ENCODE data around the gene CTDP1.

The CTDP1 gene

DNA sequence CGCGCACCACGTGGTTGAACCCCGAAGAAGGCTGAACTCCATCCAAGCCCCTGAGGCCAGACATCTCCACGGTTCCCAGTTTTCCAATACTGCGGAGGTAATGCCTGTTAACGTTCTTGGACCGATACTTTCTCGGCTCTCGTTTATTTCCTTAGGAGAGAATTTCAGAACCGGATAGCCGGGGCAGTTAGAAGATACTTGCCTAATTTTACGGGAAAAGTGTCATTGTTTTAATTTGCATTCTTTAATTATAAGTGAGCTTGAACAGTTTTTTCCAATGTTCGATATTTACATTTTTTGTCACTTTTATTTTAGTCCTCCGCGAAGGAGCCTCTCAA lies 107.9 kb downstream of the CTDP1 start:
- DNase-seq: no peak

DNA sequence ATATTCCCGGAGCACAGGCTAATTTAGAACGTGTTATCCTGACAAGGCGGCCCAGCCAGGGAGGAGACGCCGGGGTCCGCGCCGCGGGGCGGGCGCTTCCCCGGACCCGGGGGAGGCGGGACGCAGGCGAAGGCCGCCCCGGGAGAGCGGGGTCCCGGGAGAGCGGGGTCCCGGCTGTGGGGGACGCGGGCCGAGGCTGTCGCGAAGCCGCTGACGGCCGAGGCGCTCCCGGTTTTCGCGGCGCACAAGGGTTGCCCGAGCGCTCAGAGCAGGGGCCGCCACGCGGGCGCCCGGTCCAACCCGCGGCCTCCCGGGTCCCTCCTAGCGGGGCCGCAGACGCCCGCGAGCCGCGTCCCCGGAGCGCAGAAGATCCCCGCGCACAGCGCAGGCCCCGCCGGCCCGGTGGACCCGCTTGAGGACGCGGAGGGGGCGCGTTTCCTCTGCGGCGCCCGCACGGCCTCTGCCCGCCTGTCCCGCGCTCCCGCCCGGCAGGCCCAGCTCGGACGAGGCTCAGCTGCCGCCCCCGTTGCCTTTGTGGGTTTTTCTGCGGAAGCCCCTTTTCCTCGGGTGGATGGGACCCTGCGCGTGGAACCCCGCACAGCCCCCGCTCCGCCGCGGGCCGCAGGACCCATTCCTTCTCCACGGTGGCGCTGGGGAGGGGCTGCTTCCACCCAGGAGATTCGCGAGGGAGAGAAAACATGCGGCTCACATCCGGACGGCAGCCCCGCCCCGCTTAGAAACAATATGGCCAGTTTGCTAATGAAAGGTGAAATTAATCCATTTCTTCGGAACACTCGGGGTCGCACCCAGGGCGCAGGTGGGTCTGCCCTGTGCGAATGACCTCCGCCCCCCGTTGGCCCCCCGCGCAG lies 108.5 kb downstream of the CTDP1 start:
- DNase-seq: no peak

DNA sequence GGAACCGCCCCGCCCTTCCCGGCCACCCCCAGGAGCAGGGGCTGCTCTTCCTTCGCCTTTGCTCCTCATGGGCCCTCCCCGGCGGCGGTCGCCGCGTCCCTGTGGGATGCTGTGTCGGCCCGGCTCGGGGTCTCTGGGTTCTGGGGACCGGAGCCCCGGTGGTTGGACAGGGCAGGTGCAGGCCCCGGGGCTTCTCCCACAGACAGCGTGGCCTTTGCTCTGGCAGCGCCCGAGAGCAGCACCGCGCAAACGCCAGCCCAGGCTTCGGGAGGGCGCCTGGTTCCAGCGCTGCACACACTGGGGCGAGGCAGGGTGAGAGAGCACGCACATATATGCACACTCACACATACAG lies 109.1 kb downstream of the CTDP1 start:
- no peak for DNase-seq

DNA sequence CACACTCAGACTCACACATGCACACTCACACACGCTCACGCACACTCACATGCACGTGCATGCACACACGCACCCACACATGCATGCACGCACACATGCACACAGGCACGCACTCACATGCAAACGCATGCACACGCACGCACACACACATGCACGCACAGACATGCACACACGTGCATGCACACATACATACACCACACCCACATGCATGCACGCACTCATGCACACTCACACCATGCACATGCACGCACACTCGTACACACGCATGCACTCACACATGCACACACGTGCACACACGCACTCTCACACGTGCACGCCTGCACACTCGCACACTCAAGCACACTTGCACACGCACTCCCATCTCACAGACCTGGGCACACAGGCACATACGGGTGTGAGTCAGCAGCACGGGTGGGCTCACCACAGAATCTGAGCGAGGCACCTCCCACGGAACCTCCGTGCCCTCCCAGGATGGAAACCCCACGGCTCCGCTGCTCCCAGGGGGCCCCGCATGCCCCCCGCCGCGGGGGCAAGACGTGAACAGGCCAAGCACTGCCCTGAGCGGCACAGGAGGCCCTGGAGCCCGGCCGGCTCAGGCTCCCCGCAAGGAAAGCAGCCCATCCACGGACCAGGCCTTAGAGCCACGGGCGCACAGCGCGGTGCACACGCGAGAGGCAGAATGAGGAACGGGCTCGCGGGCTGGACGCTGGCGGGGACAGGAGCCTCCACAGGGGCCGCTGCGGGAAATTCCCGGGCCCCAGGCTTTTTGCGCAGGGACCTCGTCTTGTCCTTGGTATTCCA lies 109.7 kb downstream of the CTDP1 start:
- no peak for DNase-seq

DNA sequence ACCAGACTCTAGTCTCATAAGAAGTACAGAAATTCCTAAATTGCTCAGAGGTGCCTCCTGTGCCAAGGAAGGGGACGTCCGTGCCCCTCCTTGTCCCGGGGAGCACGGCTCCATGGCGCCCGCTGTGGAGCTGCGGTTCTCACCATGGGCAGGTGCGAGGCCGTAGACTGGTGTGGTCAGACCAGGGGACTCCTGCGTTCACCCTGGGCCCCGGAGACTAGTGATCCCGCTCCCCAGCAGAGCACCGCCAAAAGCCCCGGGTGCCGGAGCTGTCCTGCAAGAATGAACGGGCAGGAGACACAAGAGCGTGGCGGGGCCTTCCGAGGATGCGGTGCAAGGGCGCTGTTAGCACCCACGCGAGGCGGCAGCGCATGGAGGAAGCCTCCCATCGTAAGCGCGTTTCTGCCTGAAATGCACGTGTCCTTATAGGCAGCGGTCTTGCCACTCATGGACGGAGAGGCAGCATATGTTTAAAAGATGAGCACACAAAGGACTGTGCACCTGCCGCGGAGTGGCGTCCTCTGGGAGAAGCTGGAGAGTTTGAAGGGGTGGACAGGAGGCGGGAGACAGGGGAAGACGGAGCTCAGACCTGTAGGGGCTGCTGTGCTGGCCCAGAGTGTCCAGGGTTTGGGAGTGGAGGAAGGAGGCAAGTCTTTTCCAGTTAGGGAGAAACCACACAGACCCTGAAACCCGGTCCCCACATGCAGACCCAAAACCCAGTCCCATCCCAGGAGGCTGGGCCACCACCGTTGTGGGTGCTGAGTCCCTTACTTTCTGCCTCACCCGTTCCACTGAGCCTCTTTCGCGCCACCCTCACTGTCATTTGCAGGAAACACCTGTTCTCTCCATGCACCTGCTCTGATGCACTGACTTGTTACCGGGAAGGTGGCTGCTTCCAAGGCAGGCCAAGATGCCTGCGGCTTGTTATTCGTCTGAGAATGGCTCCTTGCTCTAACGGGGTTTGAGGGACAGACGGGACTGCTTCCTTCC lies 110.6 kb downstream of the CTDP1 start:
- DNase-seq: no peak

DNA sequence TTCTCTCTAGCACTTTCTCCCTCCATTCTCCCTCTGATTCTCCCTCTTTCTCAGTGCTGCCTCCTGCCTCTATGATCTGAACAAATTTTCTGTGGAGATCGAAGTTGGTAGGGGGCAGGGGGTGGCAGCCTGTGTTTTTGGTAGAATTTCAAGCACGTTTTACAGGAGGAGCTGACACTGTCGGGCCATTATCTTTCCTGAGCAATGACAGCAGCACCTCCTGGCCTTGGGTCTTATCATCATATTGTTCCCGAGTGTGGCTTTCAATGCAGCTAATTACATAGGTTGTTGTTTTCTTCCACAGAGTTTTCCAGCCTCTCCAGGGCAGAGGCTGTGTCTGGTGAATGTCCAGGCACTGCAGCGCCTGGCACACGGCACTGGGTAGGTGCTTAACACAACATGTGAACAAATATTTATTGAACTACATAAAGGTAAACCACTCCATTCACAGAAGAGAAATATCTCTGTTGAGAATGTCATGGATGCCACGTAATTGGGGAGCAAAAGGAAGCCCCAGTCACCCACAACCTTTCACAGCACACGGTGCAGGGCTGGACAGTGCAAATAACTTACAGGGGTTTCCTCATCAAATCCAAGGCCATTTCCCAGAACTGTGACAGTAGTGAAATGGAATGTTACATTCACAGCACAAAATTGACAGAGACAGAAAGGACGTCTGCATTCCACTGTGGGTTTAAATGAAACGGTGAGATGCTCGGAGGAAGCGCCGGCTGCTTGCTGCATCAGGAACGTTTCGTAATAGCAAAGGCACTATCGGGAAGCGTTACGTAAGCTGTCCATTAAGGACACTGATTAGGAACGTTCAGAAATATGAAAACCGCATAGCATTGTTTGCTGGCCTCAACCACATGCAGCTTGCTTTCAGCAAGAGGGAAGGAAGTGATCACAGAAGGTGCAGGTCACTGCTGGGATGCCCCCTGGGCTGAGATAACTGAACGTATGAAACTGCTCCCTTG lies 111.7 kb downstream of the CTDP1 start:
- no peak for DNase-seq

DNA sequence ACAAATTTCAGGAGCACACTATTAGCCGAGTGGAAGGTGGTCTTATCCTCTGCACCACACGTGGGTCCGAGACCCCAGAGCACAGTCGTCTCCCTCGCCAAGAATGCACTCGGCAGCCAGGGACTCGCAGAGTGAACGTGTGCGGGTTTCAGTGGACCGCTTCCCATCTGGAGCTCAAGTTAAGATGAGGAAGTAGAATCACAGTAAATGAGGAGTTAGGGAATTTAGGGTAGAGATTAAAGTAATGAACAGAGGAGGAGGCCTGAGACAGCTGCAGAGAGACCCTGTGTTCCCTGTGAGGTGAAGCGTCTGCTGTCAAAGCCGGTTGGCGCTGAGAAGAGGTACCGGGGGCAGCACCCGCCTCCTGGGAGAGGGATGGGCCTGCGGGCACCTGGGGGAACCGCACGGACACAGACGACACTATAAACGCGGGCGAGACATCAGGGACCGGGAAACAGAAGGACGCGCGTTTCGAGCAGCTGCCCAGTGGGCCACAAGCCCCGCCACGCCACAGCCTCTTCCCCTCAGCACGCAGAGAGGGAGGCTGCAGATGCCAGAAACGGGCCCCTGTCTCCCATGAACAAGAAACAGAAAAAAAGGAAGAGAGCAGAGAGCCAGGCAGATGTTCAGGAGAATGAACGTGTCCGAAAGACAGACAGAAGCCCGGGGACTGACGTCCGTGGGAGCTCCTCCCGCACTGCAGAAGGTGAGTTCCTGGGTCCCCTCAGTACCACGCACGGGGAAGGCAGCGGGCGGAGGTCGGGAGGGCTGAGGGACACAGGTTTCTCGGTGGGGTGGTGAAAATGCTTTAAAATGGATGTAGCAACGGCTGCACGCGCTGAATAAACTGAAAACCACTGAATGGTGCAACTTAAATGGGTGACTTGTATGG lies 112.7 kb downstream of the CTDP1 start:
- no peak for DNase-seq

DNA sequence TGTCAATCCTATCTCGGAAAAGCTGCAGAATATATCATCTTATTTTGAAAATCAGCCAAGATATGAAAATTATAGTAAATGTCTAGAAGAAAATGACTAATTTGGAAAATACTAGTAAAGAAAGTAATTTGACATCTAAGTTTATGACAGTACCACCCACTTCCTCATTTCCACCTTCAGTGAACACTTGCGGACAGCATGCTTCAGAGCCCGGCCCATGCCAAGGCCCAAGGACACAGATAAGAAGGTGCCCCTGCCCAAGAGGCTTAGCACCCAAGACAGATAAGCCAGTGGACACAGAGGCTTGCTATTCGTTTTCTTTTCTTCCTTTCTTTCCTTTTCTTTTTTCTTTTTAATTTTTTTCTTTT lies 113.4 kb downstream of the CTDP1 start:
- no peak for DNase-seq

DNA sequence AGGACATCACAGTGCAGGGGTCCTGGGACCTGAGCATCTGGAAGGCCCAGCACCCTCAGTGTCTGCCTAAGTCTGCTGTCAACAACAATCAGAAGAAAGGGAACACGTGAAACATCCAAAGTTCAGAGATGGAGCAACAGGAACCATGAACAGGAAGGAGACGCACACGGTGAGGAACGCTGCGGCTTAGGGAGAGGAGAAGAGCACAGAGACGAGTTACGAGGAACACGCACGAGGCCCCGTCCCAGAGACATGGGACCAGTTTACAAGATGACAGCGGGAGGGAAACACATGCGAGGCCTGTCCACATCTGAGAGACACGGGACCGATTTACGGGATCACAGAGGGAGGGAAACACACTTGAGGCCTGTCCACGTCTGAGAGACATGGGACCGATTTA lies 115.2 kb downstream of the CTDP1 start:
- DNase-seq: no peak

DNA sequence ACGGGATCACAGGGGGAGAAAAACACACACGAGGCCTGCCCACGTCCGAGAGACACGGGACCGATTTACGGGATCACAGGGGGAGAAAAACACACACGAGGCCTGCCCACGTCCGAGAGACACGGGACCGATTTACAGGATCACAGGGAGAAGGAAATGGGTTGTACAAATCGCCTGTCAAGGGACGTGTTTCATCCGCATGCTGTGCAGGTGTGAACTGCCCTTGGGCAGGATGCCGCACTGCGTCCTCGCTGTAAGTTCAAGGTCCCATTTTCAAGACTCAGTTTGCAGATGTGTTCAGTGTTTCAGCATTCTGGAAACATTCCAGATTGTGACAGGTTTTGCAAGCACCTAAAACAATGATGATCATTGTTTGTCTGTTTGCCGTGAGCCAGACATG lies 115.8 kb downstream of the CTDP1 start:
- DNase-seq: no peak

DNA sequence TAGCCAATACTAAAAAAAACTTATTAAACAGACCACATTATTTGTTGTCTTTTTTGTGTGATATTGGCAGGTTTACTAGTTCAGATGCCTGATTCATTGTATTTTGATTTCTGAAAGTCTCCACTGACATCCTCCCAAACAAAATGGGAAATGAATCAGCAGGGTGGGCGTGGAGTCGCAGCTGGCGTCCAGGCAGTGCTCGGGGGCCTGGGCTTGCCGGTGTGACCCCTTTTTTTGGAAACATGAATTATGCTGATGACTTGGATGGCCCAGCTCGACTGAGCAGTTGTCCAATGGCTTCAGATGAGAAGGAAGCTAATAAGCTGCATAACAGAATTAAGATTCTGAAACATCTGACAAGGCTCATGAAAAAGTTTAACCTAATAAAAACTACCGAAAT lies 116.4 kb downstream of the CTDP1 start:
- DNase-seq: no peak

DNA sequence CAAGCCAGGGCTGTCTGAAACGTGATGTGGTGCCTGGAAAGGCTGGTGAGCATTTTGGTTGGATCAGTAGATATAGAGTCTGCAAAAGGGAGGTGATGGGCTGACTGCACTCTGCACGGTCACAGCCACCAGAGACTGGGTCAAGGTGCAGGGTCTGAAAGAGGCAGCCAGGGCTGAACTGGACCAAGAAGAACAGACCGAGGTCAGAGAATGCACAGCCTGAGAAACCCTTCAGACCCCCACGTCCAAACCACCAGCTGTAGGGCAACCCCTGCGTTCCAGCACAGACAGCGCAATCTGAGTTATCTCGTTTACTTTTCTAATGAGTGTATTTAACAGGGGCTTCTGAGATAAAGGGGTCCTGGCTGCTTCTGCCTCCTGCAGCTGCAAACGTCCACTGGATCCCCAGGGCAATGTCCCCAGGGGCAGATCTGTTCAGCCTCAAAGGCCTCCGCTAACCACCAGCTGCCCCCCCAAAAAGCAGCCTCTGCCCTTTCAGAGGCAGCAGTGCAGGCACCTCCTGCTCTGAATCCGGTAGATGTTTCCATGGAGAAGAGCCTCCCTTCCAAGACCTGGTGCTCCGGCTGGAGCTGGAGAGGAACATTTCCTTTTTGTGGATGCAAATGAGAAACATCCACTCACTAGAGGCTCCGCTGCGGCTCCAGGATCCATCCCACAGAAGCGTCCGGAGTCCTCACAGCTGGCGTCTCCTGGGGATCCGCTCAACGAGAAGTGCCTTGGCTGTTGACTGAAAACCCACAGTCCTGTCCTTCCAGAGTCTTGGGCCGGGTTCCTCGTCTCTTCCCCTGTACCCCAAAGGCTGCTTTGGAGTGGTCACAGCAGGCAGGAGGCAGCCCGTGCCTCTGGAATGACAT lies 117.2 kb downstream of the CTDP1 start:
- no peak for DNase-seq

DNA sequence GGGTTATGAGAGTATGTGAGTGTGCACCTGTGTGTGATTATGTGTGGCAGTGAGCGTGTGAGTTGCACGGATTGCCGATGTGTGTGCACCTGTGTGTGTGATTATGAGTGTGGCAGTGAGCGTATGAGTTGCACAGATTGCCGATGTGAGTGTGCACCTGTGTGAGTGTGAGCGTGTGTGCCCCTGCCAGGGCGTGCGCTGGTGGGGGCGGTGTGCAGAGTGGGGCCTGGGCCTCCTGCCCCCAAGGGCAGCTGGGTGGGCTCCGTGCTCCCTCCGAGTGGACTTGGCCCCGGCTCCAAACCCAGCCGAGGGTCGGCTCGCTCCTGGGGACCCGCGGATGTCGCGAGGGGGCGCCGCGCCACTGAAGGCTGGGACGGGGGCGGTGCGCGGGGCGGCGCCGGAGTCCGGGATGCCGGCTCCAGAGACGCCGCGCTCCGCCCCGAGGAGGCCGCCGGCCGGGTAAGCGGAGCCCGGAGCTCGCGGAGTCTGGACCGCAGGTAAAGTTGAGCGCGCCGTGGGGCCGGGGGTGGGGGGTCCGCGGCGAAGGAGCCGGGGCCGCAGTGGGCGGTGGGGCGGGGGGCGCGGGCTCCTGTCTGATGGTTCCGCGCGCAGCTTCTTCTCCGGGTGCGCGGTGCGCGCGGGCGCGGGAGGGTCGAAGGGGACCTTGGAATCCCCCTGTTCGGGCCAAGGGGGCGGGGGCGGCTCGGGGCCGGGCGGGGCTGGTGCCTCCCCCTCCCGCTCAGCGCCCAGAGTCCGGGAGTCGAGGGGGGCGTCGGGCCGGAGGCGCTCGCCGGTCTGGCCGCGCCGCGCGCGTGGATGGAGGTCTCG lies 118.1 kb downstream of the CTDP1 start, which contains the start of gene KCNG2:
Gene KCNG2, plus strand, starts transcription at position 421 of the 828 bp plus-strand sequence. CDS start 65,730 bp downstream, outside the sequence.
- no peak for DNase-seq

DNA sequence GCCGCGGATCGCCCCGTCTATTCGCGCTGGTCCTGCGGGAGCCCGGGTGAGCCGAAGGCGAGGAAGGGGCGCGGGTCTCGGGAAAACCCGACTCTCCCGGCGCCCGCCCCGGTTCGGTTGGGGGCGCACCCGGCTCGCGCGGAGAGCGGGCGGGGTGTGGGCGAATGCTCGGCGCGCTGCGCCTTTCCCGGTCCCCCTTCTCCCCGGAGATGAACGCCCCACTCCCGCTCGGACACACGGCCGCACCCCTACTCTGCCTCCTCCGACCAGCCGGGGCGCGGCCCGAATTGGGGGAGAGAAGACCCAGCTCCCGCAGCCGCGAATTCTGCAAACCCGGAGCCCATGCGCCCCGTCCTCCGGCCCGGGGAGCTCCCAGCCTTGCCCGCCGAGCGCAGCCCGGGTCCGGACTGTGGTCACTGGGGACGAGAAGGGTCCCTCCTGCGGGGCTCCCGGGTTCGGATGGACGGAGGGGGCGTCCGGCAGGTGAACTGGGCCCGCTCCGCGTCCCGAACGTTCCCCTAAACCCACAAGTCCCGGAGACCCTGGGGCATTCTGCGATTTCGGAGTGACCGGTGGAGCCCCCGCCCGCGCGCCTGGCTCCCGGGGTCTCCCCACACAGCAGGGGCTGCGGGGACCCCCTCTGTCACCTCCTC lies 118.9 kb downstream of the CTDP1 start:
- DNase-seq: no peak

DNA sequence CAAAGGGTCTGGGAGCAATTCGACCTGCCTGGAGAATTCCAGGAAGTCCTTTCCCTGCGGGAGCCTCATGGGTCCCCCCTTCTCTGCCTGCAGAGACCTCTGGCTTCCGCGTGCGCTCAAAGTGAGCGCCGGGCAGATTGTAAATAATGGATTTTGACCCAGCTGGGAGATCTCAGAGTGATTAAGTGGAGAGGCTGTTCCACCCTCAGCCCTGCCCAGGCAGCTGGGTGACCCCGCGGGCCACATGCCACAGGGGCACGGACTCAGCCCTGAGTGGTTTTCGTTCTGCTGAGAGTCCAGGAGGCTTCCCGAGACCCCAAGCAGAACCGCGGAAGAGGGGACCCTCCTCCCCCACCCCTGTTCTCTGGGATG lies 119.4 kb downstream of the CTDP1 start:
- no peak for DNase-seq

DNA sequence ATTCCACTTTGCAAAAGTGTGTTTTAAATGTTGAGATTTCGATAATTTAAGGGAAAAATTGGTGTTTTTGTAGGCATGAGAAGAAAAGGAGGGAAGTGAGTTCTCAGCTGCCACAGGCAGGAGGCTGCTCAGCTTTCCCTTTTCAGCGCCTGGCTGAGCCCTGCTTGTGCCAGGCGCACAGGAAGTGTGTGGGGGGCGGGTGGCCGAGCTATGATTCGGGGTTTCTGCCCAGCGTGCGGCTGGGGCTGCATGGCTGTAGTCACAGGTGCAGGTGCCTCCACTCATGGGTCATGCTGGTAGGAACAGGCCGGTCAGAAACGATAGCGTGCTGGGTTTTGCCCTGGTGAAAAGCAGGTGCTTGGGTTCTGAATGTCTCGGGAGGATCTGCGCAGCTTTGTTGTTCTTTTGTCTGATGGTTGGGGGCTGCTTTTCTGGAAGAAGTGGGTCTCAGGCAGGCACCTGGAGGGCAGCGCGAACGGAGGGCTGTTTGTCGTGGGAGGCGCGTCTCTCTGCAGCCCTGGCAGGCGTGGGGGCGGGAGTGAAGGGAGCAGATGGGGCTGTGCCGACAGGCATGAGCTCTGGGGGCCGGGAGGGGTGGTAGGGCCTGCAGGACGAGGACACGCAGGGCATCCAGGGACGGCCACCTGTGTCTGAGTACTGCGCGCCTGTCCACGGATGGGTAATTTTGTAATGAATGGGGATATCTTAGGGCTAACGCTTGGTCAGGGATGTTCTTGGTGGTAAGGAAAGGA lies 120.2 kb downstream of the CTDP1 start:
- DNase-seq: no peak

DNA sequence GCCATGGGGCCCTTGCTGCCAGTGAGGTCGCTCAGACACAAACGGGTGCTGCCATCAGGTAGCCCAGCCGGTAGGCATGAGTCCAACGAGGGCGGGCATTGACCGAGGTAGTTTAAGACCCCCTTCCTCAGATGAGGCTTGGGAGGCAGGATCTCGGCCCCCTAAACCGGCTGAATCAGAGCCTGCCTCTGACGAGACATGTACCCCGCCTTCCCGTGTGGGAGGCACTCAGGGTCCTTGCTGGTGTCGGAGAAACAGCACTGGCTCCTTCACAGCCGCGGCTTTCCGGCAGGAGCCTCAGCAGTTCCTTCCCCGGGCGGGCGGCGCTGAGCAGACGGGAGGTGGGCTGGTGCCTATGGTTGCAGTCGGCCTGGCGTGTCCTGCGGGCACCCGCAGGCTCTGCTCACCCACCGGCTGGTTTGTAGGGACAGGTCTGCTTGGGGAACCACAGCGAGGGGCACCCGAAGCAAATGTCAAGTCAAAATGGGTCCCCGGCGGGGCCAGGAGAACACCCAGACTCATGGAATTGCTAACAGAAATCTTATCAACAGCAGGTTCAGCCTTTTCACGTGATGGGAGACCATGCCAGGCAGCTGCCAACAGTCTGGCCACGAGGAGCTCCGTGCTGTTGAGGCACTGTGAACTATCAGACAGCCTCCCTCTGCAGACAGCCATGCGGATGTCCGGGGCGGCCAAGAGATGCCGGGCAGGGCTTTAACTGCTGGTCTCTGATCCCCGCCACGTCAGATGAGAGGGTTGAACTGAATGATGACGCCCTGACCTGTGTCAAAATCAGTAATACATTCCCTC lies 121.0 kb downstream of the CTDP1 start:
- no peak for DNase-seq
